Naive thymus-derived CD4-positive, alpha-beta T cell (primary cell): ENCODE data around the gene RLN3. TPM values are rescaled to one million over a fixed set of nuclear protein-coding genes. Genes with fewer than 3 reads are reported as not detected.

ENCODE experiments used
- ATAC-seq: fragments of 150-1000 bp; cut with Tn5 transposase; 2 replicates; pipeline ENCODE4 v1.10.0; 2021; ENCODE audit warnings: mild to moderate bottlenecking, moderate library complexity
- CTCF ChIA-PET: fragments of 350-600 bp; sonication (Branson Sonifier 250); formaldehyde crosslinking; loops from one replicate; lab custom pipeline; 2021; ENCODE audit warnings: antibody characterized with exemption; lab: Charles Lee
- POLR2A ChIA-PET: fragments of 350-600 bp; sonication (Branson Sonifier 250); formaldehyde crosslinking; loops from one replicate; lab custom pipeline; 2021; ENCODE audit warnings: antibody characterized with exemption, inconsistent platforms; lab: Charles Lee
- DNase-seq, 9 donors: peaks; one replicate each; pipeline versions ENCODE4 v3.0.0 to v3.0.0-alpha.2; 2020 to 2022; ENCODE audit warnings: mixed read lengths in 1 of 9
- H3K27ac ChIP-seq: one replicate; pipeline ENCODE4 v1.7.0; 2013; ENCODE audit warnings: mild to moderate bottlenecking, low read depth, low read length, moderate library complexity
- H3K27me3 ChIP-seq, 2 donors: one replicate each; pipeline ENCODE4 v1.7.0; 2013; ENCODE audit warnings: low read length in 2 of 2, mild to moderate bottlenecking in 2 of 2, moderate library complexity in 2 of 2; ENCODE audit not compliant: control insufficient read depth in 2 of 2, insufficient read depth in 2 of 2
- H3K36me3 ChIP-seq, 3 experiments: 1 replicate in 2 of 3; 2 replicates in 1 of 3; pipeline ENCODE4 v1.7.0; 2013; ENCODE audit warnings: low read length in 3 of 3, mild to moderate bottlenecking in 3 of 3, moderate library complexity in 1 of 3; ENCODE audit not compliant: insufficient read depth in 3 of 3, control insufficient read depth in 2 of 3
- H3K4me1 ChIP-seq, 2 donors: one replicate each; pipeline ENCODE4 v1.7.0; 2013; ENCODE audit warnings: low read length in 2 of 2, mild to moderate bottlenecking in 2 of 2, moderate library complexity in 1 of 2; ENCODE audit not compliant: control insufficient read depth in 2 of 2, insufficient read depth in 2 of 2
- H3K4me3 ChIP-seq: 2 replicates; pipeline ENCODE4 v1.7.0; 2013; ENCODE audit warnings: mild to moderate bottlenecking, low read length
- H3K9me3 ChIP-seq, 3 experiments: 1 replicate in 2 of 3; 2 replicates in 1 of 3; pipeline ENCODE4 v1.7.0; 2013; ENCODE audit warnings: low read length in 3 of 3; ENCODE audit not compliant: control insufficient read depth in 2 of 3
- H3K27ac Mint-ChIP-seq, 9 donors: one replicate each; pipeline ENCODE4 v1.8.0; 2020 to 2022; ENCODE audit warnings: mixed read lengths in 9 of 9, mild to moderate bottlenecking in 8 of 9, moderate library complexity in 5 of 9, inconsistent platforms in 2 of 9
- H3K27me3 Mint-ChIP-seq, 5 donors: one replicate each; pipeline ENCODE4 v1.8.0; 2021 to 2022; ENCODE audit warnings: mixed read lengths in 5 of 5, mild to moderate bottlenecking in 1 of 5
- H3K36me3 Mint-ChIP-seq, 5 donors: one replicate each; pipeline ENCODE4 v1.8.0; 2020 to 2022; ENCODE audit warnings: mixed read lengths in 5 of 5, mild to moderate bottlenecking in 3 of 5, inconsistent platforms in 1 of 5
- H3K4me1 Mint-ChIP-seq, 7 donors: one replicate each; pipeline ENCODE4 v1.8.0; 2020 to 2022; ENCODE audit warnings: mixed read lengths in 7 of 7, mild to moderate bottlenecking in 3 of 7, inconsistent platforms in 1 of 7
- H3K4me3 Mint-ChIP-seq, 10 donors: one replicate each; pipeline ENCODE4 v1.8.0; 2020 to 2022; ENCODE audit warnings: mild to moderate bottlenecking in 10 of 10, mixed read lengths in 10 of 10, moderate library complexity in 6 of 10, inconsistent platforms in 2 of 10
- H3K9me3 Mint-ChIP-seq, 11 donors: one replicate each; pipeline ENCODE4 v1.8.0; 2020 to 2022; ENCODE audit warnings: mixed read lengths in 11 of 11, mild to moderate bottlenecking in 4 of 11, inconsistent platforms in 1 of 11, moderate library complexity in 1 of 11
- intact Hi-C, 2 donors: fragments of 100-400 bp; cut with micrococcal nuclease; formaldehyde crosslinking; loops; one replicate each; pipeline ENCODE4 v1.15.1; 2023
- polyA plus RNA-seq, 2 donors: library from polyadenylated mRNA; unstranded; fragments of 300-500 nt; fragmentation: Illumina TruSeq; gene quantifications; one replicate each; pipeline ENCODE4 v1.2.3, GENCODE V29; 2021
- total RNA-seq, 6 experiments: library from RNA in 5 of 6; stranded (reverse) in 5 of 6; gene quantifications; 1 replicate in 5 of 6; 2 replicates in 1 of 6; pipeline ENCODE4 v1.2.3 and lab custom pipeline; 2021 to 2026

RLN3 gene
- total and polyA plus RNA-seq, 7 experiments from 2014 or later, result not detected

DNA sequence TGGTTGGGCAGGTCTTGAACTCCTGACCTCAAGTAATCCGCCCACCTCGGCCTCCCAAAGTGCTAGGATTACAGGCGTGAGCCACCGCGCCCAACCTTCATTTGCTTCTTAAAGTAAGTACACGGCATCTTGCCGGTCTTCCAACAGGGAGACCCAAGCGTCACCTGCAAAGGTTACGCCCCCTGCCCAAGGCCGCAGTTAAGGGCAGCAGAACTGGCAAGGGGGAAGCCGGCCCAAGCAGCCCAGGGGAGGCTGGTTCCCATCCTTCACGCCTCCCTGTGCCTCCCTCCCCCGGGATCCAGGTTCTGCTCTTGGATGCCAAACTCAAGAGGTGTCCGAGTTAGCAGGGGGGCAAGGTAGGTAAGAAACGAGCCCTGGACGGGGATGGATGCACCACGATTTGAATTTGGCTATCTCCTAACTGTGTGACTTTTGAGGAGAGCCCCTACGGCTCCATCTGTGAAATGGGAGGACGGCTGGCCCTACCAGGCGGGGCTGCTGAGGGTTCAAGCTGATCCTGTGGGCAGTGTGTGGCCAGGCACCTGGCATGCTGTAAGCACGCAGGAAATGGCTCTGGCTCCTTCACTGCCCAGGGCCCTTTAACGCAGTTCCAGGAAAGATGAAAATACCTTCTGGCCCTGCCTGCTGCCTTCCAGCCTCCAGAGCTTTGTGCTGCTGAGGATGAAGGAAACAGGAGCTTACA, 30.9 kb upstream of the RLN3 start:
- peaks cover 10 to 45% (median 35%) of the 10 kb centered on the region in 7 donors for H3K4me1 Mint-ChIP-seq
- H3K27ac Mint-ChIP-seq, result no peak overlapping the region
- intact Hi-C loops, result no loop called here
- ChIA-PET POLR2A (interaction anchor here (1.1 to 11.6 kb wide), 3 partner anchors 10 to 34 kb away, joined by 4 to 160 read pairs (median 7); partner anchors contain the start of gene RFX1), CTCF (interaction anchor here (0.6 kb wide), 1 partner anchor 80 kb away, joined by 4 read pairs; no protein-coding TSS in a partner anchor)
- Histone ChIP-seq H3K36me3 (peaks cover 0 to 16% (median 4%) of the 10 kb centered on the region in 3 experiments), H3K27me3 (no peaks in the 10 kb centered on the region), H3K27ac (no peak overlapping the region), H3K9me3 (no peaks in the 10 kb centered on the region), H3K4me1 (peaks cover 19 to 25% of the 10 kb centered on the region in 2 donors), H3K4me3 (no peak overlapping the region)
- peaks cover 0 to 4% (median 0%) of the 10 kb centered on the region in 11 donors for H3K9me3 Mint-ChIP-seq
- no peak for ATAC-seq
- H3K36me3 Mint-ChIP-seq, result peaks cover 0 to 24% (median 9%) of the 10 kb centered on the region in 5 donors
- no peak for DNase-seq
- H3K27me3 Mint-ChIP-seq, result no peaks in the 10 kb centered on the region
- no peak overlapping the region for H3K4me3 Mint-ChIP-seq

DNA sequence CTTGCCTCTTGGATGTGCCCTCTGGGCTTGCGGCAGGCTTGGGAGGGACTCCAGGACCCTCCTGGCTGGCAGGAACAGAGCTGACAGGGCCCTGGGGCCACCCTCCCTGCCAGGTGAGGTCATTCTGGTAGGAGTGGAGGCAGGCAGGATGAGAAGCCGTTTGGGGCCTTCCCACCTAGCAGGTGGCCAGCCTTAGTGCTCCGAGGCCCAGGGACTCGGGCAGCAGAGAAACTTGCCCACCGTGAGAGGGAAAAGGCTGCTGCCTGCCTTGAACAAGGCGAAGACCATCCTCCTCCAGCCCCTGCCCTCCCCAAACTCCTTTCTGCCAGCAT, 30.4 kb upstream of the RLN3 start:
- POLR2A ChIA-PET, result interaction anchor here (2.1 to 11.6 kb wide), 3 partner anchors 9 to 34 kb away, joined by 7 to 160 read pairs (median 11); partner anchors contain the start of genes IL27RA and RFX1
- H3K4me1 ChIP-seq, result peaks cover 24 to 31% of the 10 kb centered on the region in 2 donors
- ATAC-seq, result no peak
- H3K27me3 Mint-ChIP-seq, result no peaks in the 10 kb centered on the region
- H3K36me3 ChIP-seq, result peaks cover 0 to 11% (median 4%) of the 10 kb centered on the region in 3 experiments
- H3K4me3 ChIP-seq, result no peak overlapping the region
- no peak overlapping the region for H3K4me3 Mint-ChIP-seq
- no peak overlapping the region for H3K27ac ChIP-seq
- DNase-seq, result no peak
- H3K4me1 Mint-ChIP-seq, result peaks cover 15 to 46% (median 36%) of the 10 kb centered on the region in 7 donors
- CTCF ChIA-PET, result interaction anchor here (0.6 to 0.8 kb wide), 3 partner anchors 9 to 1034 kb away, joined by 3 to 4 read pairs (median 3); no protein-coding TSS in a partner anchor
- peaks cover 0 to 4% (median 0%) of the 10 kb centered on the region in 11 donors for H3K9me3 Mint-ChIP-seq
- intact Hi-C loops, result no loop called here
- no peaks in the 10 kb centered on the region for H3K27me3 ChIP-seq
- H3K36me3 Mint-ChIP-seq, result peaks cover 0 to 22% (median 5%) of the 10 kb centered on the region in 5 donors
- no peaks in the 10 kb centered on the region for H3K9me3 ChIP-seq
- peak overlapping the region in 4 of 9 donors; percentile 64 to 98 (median 84) for H3K27ac Mint-ChIP-seq

DNA sequence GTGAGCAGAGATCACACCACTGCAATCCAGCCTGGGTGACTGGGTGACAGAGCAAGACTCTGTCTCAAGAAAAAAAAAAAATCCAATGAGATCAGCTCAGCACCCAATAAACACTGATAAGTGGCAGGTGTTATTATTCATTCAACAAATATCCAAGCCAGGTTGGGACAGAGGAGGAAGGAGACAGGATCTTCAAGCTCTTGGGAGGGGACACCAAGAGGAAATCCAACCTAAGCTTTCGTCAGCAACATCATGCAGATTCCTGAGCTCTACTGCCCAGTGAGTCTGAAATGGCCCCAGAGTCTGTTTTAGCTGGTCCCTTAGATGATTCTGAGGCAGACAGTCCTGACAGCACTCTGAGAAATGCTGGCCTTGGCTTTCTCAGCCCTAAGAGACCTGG, 29.5 kb upstream of the RLN3 start:
- ATAC-seq (no peak), DNase-seq (no peak)
- ChIA-PET POLR2A (interaction anchor here (2.1 to 11.6 kb wide), 3 partner anchors 9 to 33 kb away, joined by 7 to 160 read pairs (median 11); partner anchors contain the start of genes IL27RA and RFX1), CTCF (interaction anchor here (0.6 to 0.8 kb wide), 3 partner anchors 9 to 1035 kb away, joined by 3 to 4 read pairs (median 3); no protein-coding TSS in a partner anchor)
- Histone ChIP-seq H3K36me3 (peaks cover 0 to 4% (median 2%) of the 10 kb centered on the region in 3 experiments), H3K27me3 (no peaks in the 10 kb centered on the region), H3K4me3 (no peak overlapping the region), H3K9me3 (no peaks in the 10 kb centered on the region), H3K27ac (peak overlapping the region; percentile 43), H3K4me1 (peaks cover 32 to 39% of the 10 kb centered on the region in 2 donors)
- peaks cover 0 to 22% (median 5%) of the 10 kb centered on the region in 5 donors for H3K36me3 Mint-ChIP-seq
- peak overlapping the region in 8 of 9 donors; percentile 44 to 98 (median 83) for H3K27ac Mint-ChIP-seq
- no peak overlapping the region for H3K4me3 Mint-ChIP-seq
- peaks cover 0 to 4% (median 0%) of the 10 kb centered on the region in 11 donors for H3K9me3 Mint-ChIP-seq
- H3K4me1 Mint-ChIP-seq, result peaks cover 23 to 51% (median 44%) of the 10 kb centered on the region in 7 donors
- H3K27me3 Mint-ChIP-seq, result no peaks in the 10 kb centered on the region
- intact Hi-C loops, result no loop called here

DNA sequence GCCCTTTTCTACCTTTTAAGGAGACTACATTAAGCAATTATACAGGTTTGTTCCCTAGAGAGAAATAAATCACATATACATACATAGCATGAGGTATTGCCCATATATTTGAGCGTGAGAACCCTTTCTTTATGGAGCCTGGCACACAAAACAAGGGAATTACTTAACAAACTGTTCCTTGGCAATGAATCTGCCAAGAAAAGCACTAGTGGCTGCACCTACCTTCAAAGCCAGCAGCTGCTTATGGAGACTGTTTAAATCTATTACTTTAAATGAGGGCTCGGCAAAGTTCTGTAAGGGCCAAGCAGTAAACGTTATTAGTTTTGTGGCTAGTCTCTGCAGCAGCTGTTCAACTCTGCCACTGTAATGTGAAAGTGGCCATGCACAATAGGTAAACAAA, 28.9 kb upstream of the RLN3 start:
- ATAC-seq, result no peak
- intact Hi-C loops, result no loop called here

DNA sequence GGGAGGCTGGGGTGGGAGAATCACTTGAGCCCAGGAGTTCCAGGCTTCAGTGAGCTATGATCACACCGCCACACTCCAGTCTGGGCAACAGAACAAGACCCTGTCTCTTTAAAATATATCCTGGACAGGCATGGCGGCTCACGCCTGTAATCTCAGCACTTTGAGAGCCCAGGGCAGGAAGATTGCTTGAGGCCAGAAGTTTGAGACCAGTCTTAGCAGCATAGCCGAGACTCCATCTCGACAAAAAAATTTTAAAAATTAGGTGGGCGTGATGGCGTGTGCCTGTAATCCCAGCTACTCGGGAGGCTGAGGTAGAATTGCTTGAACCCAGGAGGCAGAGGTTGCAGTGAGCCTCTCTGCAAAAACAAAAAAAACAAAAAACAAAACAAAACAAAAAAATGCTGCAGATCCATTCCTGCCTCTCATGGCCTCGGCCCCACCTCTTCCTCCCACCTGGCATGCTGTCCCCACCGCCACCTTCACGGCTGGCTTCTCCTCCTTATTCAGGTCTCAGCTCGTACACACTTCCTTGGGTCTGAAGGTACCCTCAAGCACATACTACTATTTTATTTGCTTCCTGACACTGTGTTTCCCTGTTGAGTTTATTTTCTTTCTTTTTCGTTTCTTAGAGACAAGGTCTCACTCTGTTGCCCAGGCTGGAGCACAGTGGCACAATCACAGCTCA, 27.1 kb upstream of the RLN3 start:
- no peaks in the 10 kb centered on the region for H3K9me3 ChIP-seq
- H3K27me3 Mint-ChIP-seq, result no peaks in the 10 kb centered on the region
- ChIA-PET CTCF (interaction anchor here (0.7 kb wide), 1 partner anchor 67 kb away, joined by 3 read pairs; no protein-coding TSS in a partner anchor), POLR2A (interaction anchor here (0.8 to 11.6 kb wide), 7 partner anchors 9 to 117 kb away, joined by 3 to 160 read pairs (median 8); partner anchors contain the start of genes DCAF15 and IL27RA)
- intact Hi-C loops, result no loop called here
- H3K27ac ChIP-seq, result peak overlapping the region; percentile 99
- ATAC-seq (no peak), DNase-seq (peak in 3 of 9 donors; percentile 10 to 36 (median 16))
- no peaks in the 10 kb centered on the region for H3K27me3 ChIP-seq
- H3K4me1 Mint-ChIP-seq, result peaks cover 40 to 69% (median 58%) of the 10 kb centered on the region in 7 donors
- H3K27ac Mint-ChIP-seq, result peak overlapping the region; percentile 93 to 100 (median 98)
- peaks cover 0 to 4% (median 0%) of the 10 kb centered on the region in 11 donors for H3K9me3 Mint-ChIP-seq
- peaks cover 0 to 4% (median 0%) of the 10 kb centered on the region in 3 experiments for H3K36me3 ChIP-seq
- peaks cover 48 to 54% of the 10 kb centered on the region in 2 donors for H3K4me1 ChIP-seq
- H3K36me3 Mint-ChIP-seq, result peaks cover 0 to 22% (median 5%) of the 10 kb centered on the region in 5 donors
- peak overlapping the region; percentile 43 to 79 (median 70) for H3K4me3 Mint-ChIP-seq
- no peak overlapping the region for H3K4me3 ChIP-seq

More for the DNA sequence above, 28.9 kb upstream of the RLN3 start:
- CTCF ChIA-PET, result interaction anchor here (0.5 to 0.8 kb wide), 2 partner anchors 43 to 77 kb away, joined by 4 read pairs; no protein-coding TSS in a partner anchor
- no peak for DNase-seq
- Histone ChIP-seq H3K4me3 (no peak overlapping the region), H3K4me1 (peaks cover 39 to 42% of the 10 kb centered on the region in 2 donors), H3K9me3 (no peaks in the 10 kb centered on the region), H3K36me3 (peaks cover 0 to 4% (median 0%) of the 10 kb centered on the region in 3 experiments), H3K27ac (peak overlapping the region; percentile 43), H3K27me3 (no peaks in the 10 kb centered on the region)
- peak overlapping the region in 8 of 9 donors; percentile 44 to 98 (median 84) for H3K27ac Mint-ChIP-seq
- H3K9me3 Mint-ChIP-seq, result peaks cover 0 to 4% (median 0%) of the 10 kb centered on the region in 11 donors
- H3K4me1 Mint-ChIP-seq, result peaks cover 27 to 55% (median 47%) of the 10 kb centered on the region in 7 donors
- H3K4me3 Mint-ChIP-seq, result peak overlapping the region in 1 of 10 donors; percentile 17
- H3K27me3 Mint-ChIP-seq, result no peaks in the 10 kb centered on the region
- POLR2A ChIA-PET, result interaction anchor here (3.2 to 11.6 kb wide), 2 partner anchors 14 to 32 kb away, joined by 11 to 160 read pairs; partner anchors contain the start of gene IL27RA
- H3K36me3 Mint-ChIP-seq, result peaks cover 0 to 22% (median 5%) of the 10 kb centered on the region in 5 donors
